ENCODE measurements around the gene MMP19. TPM values are rescaled to one million over a fixed set of nuclear protein-coding genes. Genes with fewer than 3 reads are reported as not detected.
A peak's percentile ranks its signal among the peaks of the same experiment; 100 is the strongest.

Gene MMP19
- total and polyA plus RNA-seq, 2 donors (not counting 1 experiment from before 2014, with no cell fraction given): 0.42 TPM; not detected in 1

- H3K9ac ChIP-seq (ENCODE audit: low read length): no peak overlapping the region
- H3K27ac Mint-ChIP-seq: no peak overlapping the region
- no peaks in the 10 kb centered on the region for H3K9me3 ChIP-seq (ENCODE audit: control extremely low read depth in 1 of 3, control insufficient read depth in 2 of 3, insufficient read depth in 1 of 3, low read length in 2 of 3)
- no peak overlapping the region for H3K4me3 Mint-ChIP-seq
- H3K4me2 ChIP-seq (replicated peaks; ENCODE audit: low read depth, low read length, poor library complexity, severe bottlenecking): no peak overlapping the region
- WGBS (ENCODE audit: insufficient coverage): 100% methylated on average over 2 of the region's 4 CpGs
- TF ChIP-seq EZH2 (IDR thresholded peaks at IDR 0.05; ENCODE audit: borderline replicate concordance, insufficient read depth, low read depth, low read length, poor library complexity, severe bottlenecking): no peak
- TF ChIP-seq, protein P1, sequence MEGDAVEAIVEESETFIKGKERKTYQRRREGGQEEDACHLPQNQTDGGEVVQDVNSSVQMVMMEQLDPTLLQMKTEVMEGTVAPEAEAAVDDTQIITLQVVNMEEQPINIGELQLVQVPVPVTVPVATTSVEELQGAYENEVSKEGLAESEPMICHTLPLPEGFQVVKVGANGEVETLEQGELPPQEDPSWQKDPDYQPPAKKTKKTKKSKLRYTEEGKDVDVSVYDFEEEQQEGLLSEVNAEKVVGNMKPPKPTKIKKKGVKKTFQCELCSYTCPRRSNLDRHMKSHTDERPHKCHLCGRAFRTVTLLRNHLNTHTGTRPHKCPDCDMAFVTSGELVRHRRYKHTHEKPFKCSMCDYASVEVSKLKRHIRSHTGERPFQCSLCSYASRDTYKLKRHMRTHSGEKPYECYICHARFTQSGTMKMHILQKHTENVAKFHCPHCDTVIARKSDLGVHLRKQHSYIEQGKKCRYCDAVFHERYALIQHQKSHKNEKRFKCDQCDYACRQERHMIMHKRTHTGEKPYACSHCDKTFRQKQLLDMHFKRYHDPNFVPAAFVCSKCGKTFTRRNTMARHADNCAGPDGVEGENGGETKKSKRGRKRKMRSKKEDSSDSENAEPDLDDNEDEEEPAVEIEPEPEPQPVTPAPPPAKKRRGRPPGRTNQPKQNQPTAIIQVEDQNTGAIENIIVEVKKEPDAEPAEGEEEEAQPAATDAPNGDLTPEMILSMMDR (IDR thresholded peaks at IDR 0.05): no peak
- no peaks in the 10 kb centered on the region for H3K9me3 Mint-ChIP-seq (ENCODE audit: insufficient read depth)
- peaks cover 34% of the 10 kb centered on the region for H4K20me1 ChIP-seq (ENCODE audit: control insufficient read depth, insufficient read depth, low read length, poor library complexity, severe bottlenecking)
- no peaks in the 10 kb centered on the region for H3K4me1 Mint-ChIP-seq
- ChIA-PET POLR2A (no interaction called here), CTCF (interaction anchor here (1.0 to 2.3 kb wide), 8 partner anchors 9 to 137 kb away, joined by 3 to 26 read pairs (median 4); partner anchors contain the start of genes CD63 and GDF11)
- H3K79me2 ChIP-seq (ENCODE audit: control insufficient read depth, insufficient read depth, low read length): peaks cover 43% of the 10 kb centered on the region
- ATAC-seq (ENCODE audit: low read depth): no peak
- H3K27ac ChIP-seq (ENCODE audit: low read length in 2 of 2): no peak overlapping the region
- DNase-seq: no peak
- H2AFZ ChIP-seq (ENCODE audit: insufficient read depth, low read depth, low read length, poor library complexity, severe bottlenecking): no peak overlapping the region
- H3K27me3 ChIP-seq (replicated peaks in 1 of 4; ENCODE audit: control extremely low read depth in 1 of 4, control insufficient read depth in 3 of 4, insufficient read depth in 4 of 4, low read length in 3 of 4): no peaks in the 10 kb centered on the region
- H3K27me3 Mint-ChIP-seq: no peaks in the 10 kb centered on the region
- H3K4me3 ChIP-seq (ENCODE audit: control extremely low read depth in 1 of 5, extremely low read depth in 1 of 5, insufficient read depth in 1 of 5, low read depth in 2 of 5, low read length in 4 of 5): no peak overlapping the region
- intact Hi-C loops (cut with micrococcal nuclease): loop anchor here (1.0 to 2.0 kb wide), 2 partner anchors 59 to 73 kb away; no protein-coding TSS in a partner anchor
- H3K36me3 ChIP-seq (replicated peaks in 1 of 2; ENCODE audit: control extremely low read depth in 1 of 2, control insufficient read depth in 1 of 2, extremely low read depth in 1 of 2, insufficient read depth in 2 of 2, low read length in 1 of 2): peaks cover 20 to 86% of the 10 kb centered on the region in 2 experiments
- H3K4me1 ChIP-seq (ENCODE audit: control insufficient read depth in 2 of 2, insufficient read depth in 2 of 2, low read length in 2 of 2): no peaks in the 10 kb centered on the region
These were observed 45.2 kb downstream of the MMP19 start for GRCh38 chr12:55797550-55797949.

DNA sequence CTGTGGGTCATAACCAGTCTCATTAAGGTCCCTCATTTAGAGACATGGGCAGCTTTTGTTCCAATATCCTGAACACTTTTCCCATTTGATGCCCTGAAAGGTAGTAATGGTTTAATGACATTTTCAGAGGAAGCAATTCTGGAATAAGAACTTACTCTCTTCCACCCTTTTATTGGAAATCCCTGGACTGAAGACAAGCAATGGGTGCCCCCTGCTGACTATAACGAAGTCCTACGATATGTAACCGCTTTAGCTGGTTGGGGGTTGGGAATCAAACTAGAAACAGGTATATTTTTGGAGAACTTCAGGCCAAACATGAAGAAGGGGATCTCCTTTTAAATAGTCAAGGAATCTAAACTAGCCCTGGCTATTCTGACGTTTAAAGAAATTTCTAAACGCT, 45.7 kb downstream of the MMP19 start:
- Histone ChIP-seq H4K20me1 (ENCODE audit: control insufficient read depth, insufficient read depth, low read length, poor library complexity, severe bottlenecking) (peaks cover 34% of the 10 kb centered on the region), H3K9ac (ENCODE audit: low read length) (no peak overlapping the region), H3K4me2 (replicated peaks; ENCODE audit: low read depth, low read length, poor library complexity, severe bottlenecking) (no peak overlapping the region), H3K9me3 (ENCODE audit: control extremely low read depth in 1 of 3, control insufficient read depth in 2 of 3, insufficient read depth in 1 of 3, low read length in 2 of 3) (no peaks in the 10 kb centered on the region), H3K36me3 (replicated peaks in 1 of 2; ENCODE audit: control extremely low read depth in 1 of 2, control insufficient read depth in 1 of 2, extremely low read depth in 1 of 2, insufficient read depth in 2 of 2, low read length in 1 of 2) (peaks cover 19 to 81% of the 10 kb centered on the region in 2 experiments), H3K4me3 (ENCODE audit: control extremely low read depth in 1 of 5, extremely low read depth in 1 of 5, insufficient read depth in 1 of 5, low read depth in 2 of 5, low read length in 4 of 5) (no peak overlapping the region), H2AFZ (ENCODE audit: insufficient read depth, low read depth, low read length, poor library complexity, severe bottlenecking) (no peak overlapping the region), H3K4me1 (ENCODE audit: control insufficient read depth in 2 of 2, insufficient read depth in 2 of 2, low read length in 2 of 2) (no peaks in the 10 kb centered on the region), H3K27me3 (replicated peaks in 1 of 4; ENCODE audit: control extremely low read depth in 1 of 4, control insufficient read depth in 3 of 4, insufficient read depth in 4 of 4, low read length in 3 of 4) (no peaks in the 10 kb centered on the region), H3K79me2 (ENCODE audit: control insufficient read depth, insufficient read depth, low read length) (peaks cover 42% of the 10 kb centered on the region), H3K27ac (ENCODE audit: low read length in 2 of 2) (no peak overlapping the region)
- CTCF ChIA-PET: interaction anchor here (1.0 to 2.3 kb wide), 7 partner anchors 9 to 137 kb away, joined by 3 to 26 read pairs (median 5); partner anchors contain the start of genes CD63 and GDF11
- H3K27ac Mint-ChIP-seq: no peak overlapping the region
- H3K4me3 Mint-ChIP-seq: no peak overlapping the region
- intact Hi-C loops (cut with micrococcal nuclease): loop anchor here (1.0 to 2.0 kb wide), 2 partner anchors 59 to 72 kb away; no protein-coding TSS in a partner anchor
- TF ChIP-seq EZH2 (IDR thresholded peaks at IDR 0.05; ENCODE audit: borderline replicate concordance, insufficient read depth, low read depth, low read length, poor library complexity, severe bottlenecking): no peak
- TF ChIP-seq, protein P1 (IDR thresholded peaks at IDR 0.05): peak; percentile 44
- no peaks in the 10 kb centered on the region for H3K9me3 Mint-ChIP-seq (ENCODE audit: insufficient read depth)
- no CpG with 5 or more reads among the region's 5 CpGs for WGBS (ENCODE audit: insufficient coverage)
- POLR2A ChIA-PET: no interaction called here
- H3K27me3 Mint-ChIP-seq: no peaks in the 10 kb centered on the region
- no peaks in the 10 kb centered on the region for H3K4me1 Mint-ChIP-seq
- DNase-seq (peak; percentile 34), ATAC-seq (ENCODE audit: low read depth) (no peak)
